ENCODE data around the gene EIF3A.

The EIF3A gene

DNA sequence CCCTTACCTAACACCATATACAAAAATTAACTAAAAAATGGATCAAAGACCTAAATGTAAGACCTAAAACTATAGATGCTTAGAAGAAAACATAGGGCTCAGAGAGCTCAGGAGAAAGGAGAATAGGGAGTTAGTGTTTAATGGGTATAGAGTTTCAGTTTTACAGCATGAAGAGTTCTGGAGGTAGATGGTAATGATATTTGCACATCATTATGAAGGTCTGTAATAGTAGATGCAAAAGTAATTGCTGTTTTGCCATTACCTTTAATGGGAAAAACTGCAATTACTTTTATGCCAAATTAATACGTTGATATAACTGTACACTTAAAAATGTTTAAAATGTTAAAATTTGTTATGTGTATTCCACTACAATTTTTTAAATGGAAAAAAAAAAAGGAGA, 90.3 kb downstream of the EIF3A start:
- Histone ChIP-seq H3K27ac (ENCODE audit: low read depth, low read length, poor library complexity, severe bottlenecking) (no peak overlapping the region), H2AFZ (ENCODE audit: low read length) (no peak overlapping the region), H3K4me3 (ENCODE audit: low read depth, low read length, poor library complexity, severe bottlenecking) (no peak overlapping the region), H3K9me3 (ENCODE audit: low read length) (peaks cover 4% of the 10 kb centered on the region; the same call in 1 of the 2 replicates), H3K79me2 (ENCODE audit: insufficient read depth, low read length) (no peaks in the 10 kb centered on the region), H4K20me1 (ENCODE audit: insufficient read depth, low read length) (no peaks in the 10 kb centered on the region), H3K36me3 (ENCODE audit: insufficient read depth, low read length) (no peaks in the 10 kb centered on the region), H3K9ac (ENCODE audit: low read length) (no peak overlapping the region), H3K9me2 (ENCODE audit: low read depth, low read length) (no peaks in the 10 kb centered on the region), H3F3A (ENCODE audit: insufficient read depth, low read length) (no peaks in the 10 kb centered on the region), H3K4me1 (ENCODE audit: insufficient read depth, low read length, severe bottlenecking) (no peaks in the 10 kb centered on the region), H3K27me3 (ENCODE audit: insufficient read depth, low read length) (no peaks in the 10 kb centered on the region), H3K4me2 (ENCODE audit: low read length) (no peak overlapping the region)
- TF ChIP-seq, protein P1, sequence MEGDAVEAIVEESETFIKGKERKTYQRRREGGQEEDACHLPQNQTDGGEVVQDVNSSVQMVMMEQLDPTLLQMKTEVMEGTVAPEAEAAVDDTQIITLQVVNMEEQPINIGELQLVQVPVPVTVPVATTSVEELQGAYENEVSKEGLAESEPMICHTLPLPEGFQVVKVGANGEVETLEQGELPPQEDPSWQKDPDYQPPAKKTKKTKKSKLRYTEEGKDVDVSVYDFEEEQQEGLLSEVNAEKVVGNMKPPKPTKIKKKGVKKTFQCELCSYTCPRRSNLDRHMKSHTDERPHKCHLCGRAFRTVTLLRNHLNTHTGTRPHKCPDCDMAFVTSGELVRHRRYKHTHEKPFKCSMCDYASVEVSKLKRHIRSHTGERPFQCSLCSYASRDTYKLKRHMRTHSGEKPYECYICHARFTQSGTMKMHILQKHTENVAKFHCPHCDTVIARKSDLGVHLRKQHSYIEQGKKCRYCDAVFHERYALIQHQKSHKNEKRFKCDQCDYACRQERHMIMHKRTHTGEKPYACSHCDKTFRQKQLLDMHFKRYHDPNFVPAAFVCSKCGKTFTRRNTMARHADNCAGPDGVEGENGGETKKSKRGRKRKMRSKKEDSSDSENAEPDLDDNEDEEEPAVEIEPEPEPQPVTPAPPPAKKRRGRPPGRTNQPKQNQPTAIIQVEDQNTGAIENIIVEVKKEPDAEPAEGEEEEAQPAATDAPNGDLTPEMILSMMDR (IDR thresholded peaks at IDR 0.05; ENCODE audit: low read length), result no peak
- no peak for TF ChIP-seq EZH2 (IDR thresholded peaks at IDR 0.05; ENCODE audit: borderline replicate concordance, low read length)

DNA sequence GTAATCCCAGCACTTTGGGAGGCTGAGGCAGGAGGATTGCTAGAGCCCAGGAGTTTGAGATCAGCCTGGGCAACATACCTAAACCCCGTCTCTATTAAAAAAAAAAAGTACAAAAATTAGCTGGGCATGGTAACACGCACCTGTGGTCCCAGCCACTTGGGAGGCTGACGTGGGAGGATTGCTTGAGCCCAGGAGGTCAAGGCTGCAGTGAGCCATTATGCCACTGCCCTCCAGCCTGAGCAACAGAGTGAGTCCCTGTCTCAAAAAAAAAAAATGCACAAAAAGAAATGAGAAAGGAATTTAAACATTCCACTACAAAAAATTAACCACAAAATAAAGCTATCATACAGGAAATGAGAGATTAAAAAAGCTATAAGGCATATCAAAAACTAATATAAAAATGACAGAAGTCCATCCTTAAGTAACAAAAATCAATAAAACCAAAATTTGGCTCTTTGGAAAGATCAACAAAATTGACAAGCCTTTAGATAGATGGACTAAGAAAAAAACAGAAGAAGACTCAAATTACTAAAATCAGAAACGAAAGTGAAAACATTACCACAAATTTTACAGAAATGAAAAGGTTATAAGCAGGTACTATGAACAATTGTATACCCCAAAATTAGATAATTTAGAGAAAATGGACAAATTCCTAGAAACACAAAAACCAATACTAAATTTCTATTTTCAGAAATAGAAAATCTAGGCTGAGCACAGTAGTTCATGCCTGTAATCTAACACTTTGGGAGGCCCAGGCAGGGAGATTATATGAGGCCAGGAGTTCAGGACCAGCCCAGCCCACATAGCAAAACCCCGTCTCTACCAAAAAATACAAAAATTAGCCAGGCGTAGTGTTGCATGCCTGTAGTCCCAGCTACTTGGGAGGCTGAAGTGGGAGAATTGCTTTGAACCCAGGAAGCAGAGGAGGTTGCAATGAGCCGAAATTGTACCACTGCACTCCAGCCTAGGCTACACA, 93.5 kb downstream of the EIF3A start:
- Histone ChIP-seq H3K9me2 (ENCODE audit: low read depth, low read length) (no peaks in the 10 kb centered on the region), H3K4me2 (ENCODE audit: low read length) (no peak overlapping the region), H3K9me3 (ENCODE audit: low read length) (peaks cover 4% of the 10 kb centered on the region; the same call in 1 of the 2 replicates), H4K20me1 (ENCODE audit: insufficient read depth, low read length) (no peaks in the 10 kb centered on the region), H3K27ac (ENCODE audit: low read depth, low read length, poor library complexity, severe bottlenecking) (no peak overlapping the region), H3K4me1 (ENCODE audit: insufficient read depth, low read length, severe bottlenecking) (no peaks in the 10 kb centered on the region), H3F3A (ENCODE audit: insufficient read depth, low read length) (no peaks in the 10 kb centered on the region), H3K36me3 (ENCODE audit: insufficient read depth, low read length) (no peaks in the 10 kb centered on the region), H3K4me3 (ENCODE audit: low read depth, low read length, poor library complexity, severe bottlenecking) (no peak overlapping the region), H3K27me3 (ENCODE audit: insufficient read depth, low read length) (no peaks in the 10 kb centered on the region), H3K79me2 (ENCODE audit: insufficient read depth, low read length) (no peaks in the 10 kb centered on the region), H2AFZ (ENCODE audit: low read length) (no peak overlapping the region), H3K9ac (ENCODE audit: low read length) (no peak overlapping the region)
- no peak for TF ChIP-seq EZH2 (IDR thresholded peaks at IDR 0.05; ENCODE audit: borderline replicate concordance, low read length)
- TF ChIP-seq, protein P1 (IDR thresholded peaks at IDR 0.05; ENCODE audit: low read length), result no peak

- H3K4me3 ChIP-seq (ENCODE audit: low read depth, low read length, poor library complexity, severe bottlenecking), result no peak overlapping the region
- H3K4me2 ChIP-seq (ENCODE audit: low read length), result no peak overlapping the region
- no peaks in the 10 kb centered on the region for H3K36me3 ChIP-seq (ENCODE audit: insufficient read depth, low read length)
- H2AFZ ChIP-seq (ENCODE audit: low read length), result no peak overlapping the region
- no peaks in the 10 kb centered on the region for H3K79me2 ChIP-seq (ENCODE audit: insufficient read depth, low read length)
- no peak overlapping the region for H3K9ac ChIP-seq (ENCODE audit: low read length)
- no peaks in the 10 kb centered on the region for H4K20me1 ChIP-seq (ENCODE audit: insufficient read depth, low read length)
- H3K9me3 ChIP-seq (ENCODE audit: low read length), result peaks cover 4% of the 10 kb centered on the region; the same call in 1 of the 2 replicates
- H3K27me3 ChIP-seq (ENCODE audit: insufficient read depth, low read length), result no peaks in the 10 kb centered on the region
- TF ChIP-seq, protein P1 (IDR thresholded peaks at IDR 0.05; ENCODE audit: low read length), result no peak
- TF ChIP-seq EZH2 (IDR thresholded peaks at IDR 0.05; ENCODE audit: borderline replicate concordance, low read length), result no peak
- H3K9me2 ChIP-seq (ENCODE audit: low read depth, low read length), result no peaks in the 10 kb centered on the region
- H3K27ac ChIP-seq (ENCODE audit: low read depth, low read length, poor library complexity, severe bottlenecking), result no peak overlapping the region
- H3F3A ChIP-seq (ENCODE audit: insufficient read depth, low read length), result no peaks in the 10 kb centered on the region
- H3K4me1 ChIP-seq (ENCODE audit: insufficient read depth, low read length, severe bottlenecking), result no peaks in the 10 kb centered on the region
Measured at GRCh38 chr10:118985576-118985975, 95.0 kb downstream of the EIF3A start.
